Measurements from ENCODE around the gene ADAMTSL2.

Gene ADAMTSL2

GRCh38 chr9:133512253-133513213, 22.0 kb upstream of the ADAMTSL2 start:
- no peak for ATAC-seq
- no peak for TF ChIP-seq TOX (CRISPR knock-in tag; IDR thresholded peaks at IDR 0.05; ENCODE audit: borderline replicate concordance)
- TF ChIP-seq ARNTL (CRISPR knock-in tag; IDR thresholded peaks at IDR 0.05; ENCODE audit: borderline replicate concordance, low read depth): no peak
- TF ChIP-seq ISL1 (CRISPR knock-in tag; IDR thresholded peaks at IDR 0.05): no peak
- no peak for TF ChIP-seq PPARA (CRISPR knock-in tag; IDR thresholded peaks at IDR 0.05; ENCODE audit: borderline replicate concordance)
- TF ChIP-seq, protein P1, sequence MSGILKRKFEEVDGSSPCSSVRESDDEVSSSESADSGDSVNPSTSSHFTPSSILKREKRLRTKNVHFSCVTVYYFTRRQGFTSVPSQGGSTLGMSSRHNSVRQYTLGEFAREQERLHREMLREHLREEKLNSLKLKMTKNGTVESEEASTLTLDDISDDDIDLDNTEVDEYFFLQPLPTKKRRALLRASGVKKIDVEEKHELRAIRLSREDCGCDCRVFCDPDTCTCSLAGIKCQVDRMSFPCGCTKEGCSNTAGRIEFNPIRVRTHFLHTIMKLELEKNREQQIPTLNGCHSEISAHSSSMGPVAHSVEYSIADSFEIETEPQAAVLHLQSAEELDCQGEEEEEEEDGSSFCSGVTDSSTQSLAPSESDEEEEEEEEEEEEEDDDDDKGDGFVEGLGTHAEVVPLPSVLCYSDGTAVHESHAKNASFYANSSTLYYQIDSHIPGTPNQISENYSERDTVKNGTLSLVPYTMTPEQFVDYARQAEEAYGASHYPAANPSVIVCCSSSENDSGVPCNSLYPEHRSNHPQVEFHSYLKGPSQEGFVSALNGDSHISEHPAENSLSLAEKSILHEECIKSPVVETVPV (CRISPR knock-in tag; IDR thresholded peaks at IDR 0.05): no peak
- TF ChIP-seq ESRRG (CRISPR knock-in tag; IDR thresholded peaks at IDR 0.05): no peak
- no peak for TF ChIP-seq ZFP30 (CRISPR knock-in tag; IDR thresholded peaks at IDR 0.05)
- no peak for TF ChIP-seq ZNF70 (CRISPR knock-in tag; IDR thresholded peaks at IDR 0.05)

GRCh38 chr9:133513214-133514100, 21.0 kb upstream of the ADAMTSL2 start:
- 0 out of 2 replicates have a peak, but pooled peaks have one; percentile 17 for TF ChIP-seq TSHZ2 (CRISPR knock-in tag; IDR thresholded peaks at IDR 0.05)
- no peak for TF ChIP-seq GLIS3 (CRISPR knock-in tag; IDR thresholded peaks at IDR 0.05)
- TF ChIP-seq ISL1 (CRISPR knock-in tag; IDR thresholded peaks at IDR 0.05): no peak
- TF ChIP-seq, protein P1 (CRISPR knock-in tag; IDR thresholded peaks at IDR 0.05): no peak
- peak; percentile 31 for ATAC-seq

GRCh38 chr9:133514460-133515239, 19.9 kb upstream of the ADAMTSL2 start:
- ATAC-seq: peak; percentile 61
- TF ChIP-seq ZNF8 (CRISPR knock-in tag; IDR thresholded peaks at IDR 0.05): no peak

- no peak for ATAC-seq
- TF ChIP-seq BACH2 (CRISPR knock-in tag; IDR thresholded peaks at IDR 0.05; ENCODE audit: borderline replicate concordance): no peak
- TF ChIP-seq TCF4 (CRISPR knock-in tag; IDR thresholded peaks at IDR 0.05; ENCODE audit: borderline replicate concordance): no peak
- no peak for TF ChIP-seq TSHZ2 (CRISPR knock-in tag; IDR thresholded peaks at IDR 0.05)
- no peak for TF ChIP-seq ZFP30 (CRISPR knock-in tag; IDR thresholded peaks at IDR 0.05)
- TF ChIP-seq, protein P1 (CRISPR knock-in tag; IDR thresholded peaks at IDR 0.05): no peak
- TF ChIP-seq ZNF8 (CRISPR knock-in tag; IDR thresholded peaks at IDR 0.05): no peak
- TF ChIP-seq RARB (CRISPR knock-in tag; IDR thresholded peaks at IDR 0.05): no peak
- TF ChIP-seq ARNTL (CRISPR knock-in tag; IDR thresholded peaks at IDR 0.05; ENCODE audit: borderline replicate concordance, low read depth): no peak
- TF ChIP-seq CSDC2 (CRISPR knock-in tag; IDR thresholded peaks at IDR 0.05): no peak
- TF ChIP-seq OSR1 (CRISPR knock-in tag; IDR thresholded peaks at IDR 0.05): no peak
- no peak for TF ChIP-seq ZNF565 (CRISPR knock-in tag; conservative IDR thresholded peaks at IDR 0.05; ENCODE audit: low read depth)
- TF ChIP-seq ZC3H10 (CRISPR knock-in tag; IDR thresholded peaks at IDR 0.05): no peak
- no peak for TF ChIP-seq GLIS3 (CRISPR knock-in tag; IDR thresholded peaks at IDR 0.05)
- no peak for TF ChIP-seq PPARA (CRISPR knock-in tag; IDR thresholded peaks at IDR 0.05; ENCODE audit: borderline replicate concordance)
- no peak for TF ChIP-seq POU6F1 (CRISPR knock-in tag; IDR thresholded peaks at IDR 0.05; ENCODE audit: borderline replicate concordance, low read depth)
- TF ChIP-seq ZNF70 (CRISPR knock-in tag; IDR thresholded peaks at IDR 0.05): no peak
- TF ChIP-seq ESRRG (CRISPR knock-in tag; IDR thresholded peaks at IDR 0.05): no peak
These were observed 19.3 kb upstream of the ADAMTSL2 start for GRCh38 chr9:133515240-133515610.
